Lower leg skin (tissue), 4 donors: ENCODE results near the gene PYDC2. TPM values are rescaled to one million over a fixed set of nuclear protein-coding genes. Genes with fewer than 3 reads are reported as not detected.

Source experiments
- DNase-seq, 2 donors: peaks; one replicate each; pipeline ENCODE4 v3.0.0-alpha.2; 2019; ENCODE audit warnings: low spot score in 2 of 2
- H3K4me3 ChIP-seq: fragments of 200-600 bp; sonication (generic); 2 replicates; pipeline ENCODE4 v1.5.1; 2017; ENCODE audit warnings: mild to moderate bottlenecking, low read depth; ENCODE audit not compliant: poor library complexity, severe bottlenecking
- POLR2A ChIP-seq, 2 donors: fragments of 450-650 bp; IDR thresholded peaks; one replicate each; pipeline ENCODE4 v1.6.1; 2016 to 2017; ENCODE audit warnings: antibody characterized with exemption in 2 of 2, mild to moderate bottlenecking in 1 of 2, moderate library complexity in 1 of 2
- WGBS, 2 donors: methylation state at CpG; one replicate each; pipeline ENCODE4 v1.1.5; 2018; 5-methylcytosine and 5-hydroxymethylcytosine counted together
- intact Hi-C: fragments of 100-400 bp; cut with DNase I; formaldehyde crosslinking; loops from one replicate; pipeline ENCODE4 v1.15.0; 2023; ENCODE audit warnings: low total_unique reads
- total RNA-seq, 4 donors: library from RNA; depleted of rRNA; stranded (reverse); fragments of >200 nt; gene quantifications; one replicate each; pipeline ENCODE4 v1.1.0, GENCODE V29; 2016
- TF ChIP-seq, protein P1 (sequence below), 3 donors: fragments of 450-650 bp; IDR thresholded peaks; one replicate each; pipeline ENCODE4 v1.5.1; 2016; ENCODE audit warnings: antibody characterized with exemption in 3 of 3, mild to moderate bottlenecking in 3 of 3, moderate library complexity in 2 of 3

The PYDC2 gene
- total RNA-seq, 4 donors from 2014 or later = not detected

DNA sequence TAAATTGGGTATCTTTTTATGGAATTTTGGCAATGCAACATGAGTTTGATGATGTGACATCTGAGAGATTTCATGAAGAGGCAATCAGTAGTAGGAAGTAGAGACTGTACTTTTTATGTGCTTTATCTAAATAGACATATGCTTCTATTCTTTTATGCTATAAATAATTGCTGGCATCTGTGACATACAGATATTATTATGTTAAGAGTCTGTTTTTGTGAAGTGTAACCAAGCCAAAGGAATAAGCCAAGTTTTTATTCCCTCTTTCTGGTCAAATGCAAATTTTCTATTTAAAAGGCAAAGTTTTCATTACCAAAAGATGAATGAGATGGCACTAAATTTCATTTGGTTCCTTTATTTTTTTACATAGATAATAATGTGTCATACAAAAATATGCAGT, 32.4 kb downstream of the PYDC2 start:
- no peak overlapping the region for H3K4me3 ChIP-seq
- no peak for DNase-seq
- intact Hi-C loops = no loop called here
- TF ChIP-seq, protein P1, sequence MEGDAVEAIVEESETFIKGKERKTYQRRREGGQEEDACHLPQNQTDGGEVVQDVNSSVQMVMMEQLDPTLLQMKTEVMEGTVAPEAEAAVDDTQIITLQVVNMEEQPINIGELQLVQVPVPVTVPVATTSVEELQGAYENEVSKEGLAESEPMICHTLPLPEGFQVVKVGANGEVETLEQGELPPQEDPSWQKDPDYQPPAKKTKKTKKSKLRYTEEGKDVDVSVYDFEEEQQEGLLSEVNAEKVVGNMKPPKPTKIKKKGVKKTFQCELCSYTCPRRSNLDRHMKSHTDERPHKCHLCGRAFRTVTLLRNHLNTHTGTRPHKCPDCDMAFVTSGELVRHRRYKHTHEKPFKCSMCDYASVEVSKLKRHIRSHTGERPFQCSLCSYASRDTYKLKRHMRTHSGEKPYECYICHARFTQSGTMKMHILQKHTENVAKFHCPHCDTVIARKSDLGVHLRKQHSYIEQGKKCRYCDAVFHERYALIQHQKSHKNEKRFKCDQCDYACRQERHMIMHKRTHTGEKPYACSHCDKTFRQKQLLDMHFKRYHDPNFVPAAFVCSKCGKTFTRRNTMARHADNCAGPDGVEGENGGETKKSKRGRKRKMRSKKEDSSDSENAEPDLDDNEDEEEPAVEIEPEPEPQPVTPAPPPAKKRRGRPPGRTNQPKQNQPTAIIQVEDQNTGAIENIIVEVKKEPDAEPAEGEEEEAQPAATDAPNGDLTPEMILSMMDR (IDR thresholded peaks at IDR 0.05) = no peak
- TF ChIP-seq POLR2A (IDR thresholded peaks at IDR 0.05) = no peak

DNA sequence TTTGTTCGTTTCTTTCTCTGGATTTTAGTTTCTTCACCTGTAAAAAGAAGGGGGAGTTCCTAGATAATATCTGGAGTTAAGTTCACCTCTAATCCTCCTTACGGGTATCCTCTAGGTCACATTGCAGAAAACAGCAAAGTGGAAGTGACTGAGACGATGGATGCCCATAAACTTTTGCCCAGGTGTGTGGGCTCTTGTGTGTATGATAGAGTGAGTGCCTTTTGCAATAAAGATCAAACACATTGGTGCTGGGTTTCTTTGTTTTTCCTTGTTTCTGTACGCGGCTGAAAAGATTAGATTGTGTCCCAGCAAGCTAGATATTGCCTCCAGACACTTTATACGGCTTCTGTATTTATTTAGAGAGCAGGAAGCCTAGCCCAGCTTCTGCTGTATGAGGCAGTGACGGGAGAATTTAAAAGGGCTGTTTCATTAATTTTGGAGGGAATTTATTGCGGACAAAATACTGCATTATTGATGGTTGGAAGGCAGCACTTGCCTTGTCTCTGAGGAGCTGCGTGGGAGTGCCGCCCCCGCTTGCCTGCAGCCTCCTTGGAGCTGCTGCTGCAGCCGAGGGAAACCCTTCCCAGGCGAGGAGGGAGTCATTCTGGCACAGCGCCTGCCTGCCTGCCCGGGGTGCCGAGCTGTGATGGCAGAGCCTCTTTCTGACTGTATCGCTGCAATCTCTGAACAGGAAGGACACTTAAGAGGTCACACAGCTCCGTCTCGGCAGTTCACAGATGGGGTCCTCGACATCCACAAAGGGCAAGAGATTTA, 38.5 kb downstream of the PYDC2 start:
- no peak overlapping the region for H3K4me3 ChIP-seq
- no peak for DNase-seq
- intact Hi-C loops = no loop called here
- no peak for TF ChIP-seq POLR2A (IDR thresholded peaks at IDR 0.05)
- TF ChIP-seq, protein P1 (IDR thresholded peaks at IDR 0.05) = no peak
- 17 to 28% methylated on average over 20 of the region's 20 CpGs for WGBS, 2 donors

DNA sequence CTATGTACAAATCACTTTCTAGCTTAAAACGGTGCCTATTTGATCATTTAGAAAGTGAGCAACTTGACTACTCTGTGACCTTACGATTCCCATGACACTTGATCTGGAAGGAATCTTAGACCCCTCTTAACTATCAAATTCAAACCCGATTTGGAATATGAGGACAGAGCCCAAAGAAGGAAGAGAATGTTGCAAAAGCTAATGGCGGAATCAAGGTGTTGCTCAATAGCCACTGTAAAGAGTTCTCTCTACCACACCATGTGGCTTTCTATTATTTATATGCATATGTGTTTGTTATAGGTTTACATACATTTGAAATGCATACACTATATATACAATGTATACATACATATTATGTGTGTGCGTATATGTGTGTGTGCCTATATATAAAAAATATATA, 39.9 kb downstream of the PYDC2 start:
- intact Hi-C loops = no loop called here

DNA sequence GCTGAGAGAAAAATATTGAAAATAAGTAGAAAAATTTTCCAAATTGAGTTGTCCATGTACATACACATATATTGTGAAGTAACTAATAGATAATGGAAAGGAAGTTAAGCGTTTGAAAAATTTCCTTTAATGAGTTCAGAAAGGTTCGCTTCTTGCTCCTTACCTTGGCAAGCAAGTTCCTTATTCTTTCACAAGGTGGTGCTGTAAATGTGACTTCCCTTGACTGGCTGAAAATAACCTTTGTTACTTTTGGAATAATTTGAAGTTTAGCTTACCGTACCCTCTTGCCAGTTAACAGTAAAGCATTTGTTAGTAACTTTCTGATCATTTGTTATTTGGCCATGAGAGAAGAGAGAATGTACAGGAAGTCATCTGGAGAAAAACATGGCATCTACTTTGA, 41.6 kb downstream of the PYDC2 start:
- intact Hi-C loops = no loop called here

More for the DNA sequence above, 39.9 kb downstream of the PYDC2 start:
- H3K4me3 ChIP-seq = no peak overlapping the region
- WGBS, 2 donors = 90 to 92% methylated on average over 5 of the region's 5 CpGs
- no peak for DNase-seq
- no peak for TF ChIP-seq POLR2A (IDR thresholded peaks at IDR 0.05)
- TF ChIP-seq, protein P1 (IDR thresholded peaks at IDR 0.05) = no peak

DNA sequence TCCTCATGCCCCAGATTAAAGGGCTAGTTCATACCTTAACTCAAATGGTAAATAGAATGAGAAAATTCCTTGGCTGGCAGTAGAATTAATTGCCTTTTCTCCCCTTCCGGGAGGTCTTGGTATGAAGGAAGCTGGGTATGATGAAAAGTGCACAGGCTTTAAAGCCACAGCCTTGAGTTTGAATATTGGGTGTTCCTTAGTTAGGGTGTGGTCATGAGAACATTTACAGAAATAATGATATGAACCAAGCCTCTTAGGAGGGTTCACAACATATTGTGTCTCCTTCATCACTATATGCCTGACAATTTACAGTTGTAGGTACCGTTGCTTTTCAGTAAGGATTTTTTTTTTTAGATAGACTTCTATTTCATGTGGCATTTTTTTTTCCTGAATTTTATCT, 48.1 kb downstream of the PYDC2 start:
- intact Hi-C loops = no loop called here
- no peak overlapping the region for H3K4me3 ChIP-seq
- no peak for DNase-seq
- no peak for TF ChIP-seq POLR2A (IDR thresholded peaks at IDR 0.05)
- TF ChIP-seq, protein P1 (IDR thresholded peaks at IDR 0.05) = no peak
- 81 to 89% methylated on average over 2 of the region's 2 CpGs for WGBS, 2 donors

More for the DNA sequence above, 41.6 kb downstream of the PYDC2 start:
- WGBS, 2 donors = 47 to 72% methylated on average over 3 of the region's 3 CpGs
- DNase-seq = no peak
- no peak for TF ChIP-seq POLR2A (IDR thresholded peaks at IDR 0.05)
- TF ChIP-seq, protein P1 (IDR thresholded peaks at IDR 0.05) = no peak
- no peak overlapping the region for H3K4me3 ChIP-seq

Other genes starting within 250 kb of the PYDC2 start
- gene CCDC50, start 131.8 kb upstream of the PYDC2 start, total RNA-seq = 10 to 100 TPM; 27.8 to 58.7 (median 34.5) TPM
- gene UTS2B, start 130.6 kb upstream of the PYDC2 start, total RNA-seq = not detected